H9 (cell line): ENCODE data around the gene MOCS3. TPM values are rescaled to one million over a fixed set of nuclear protein-coding genes. Genes with fewer than 3 reads are reported as not detected.

Source experiments
- DNase-seq: peaks from one replicate; pipeline ENCODE4 v3.0.0-alpha.2; 2017
- H2AFZ ChIP-seq: one replicate; pipeline ENCODE4 v1.6.1; 2013; ENCODE audit warnings: mild to moderate bottlenecking, low read length, control low read depth, moderate library complexity
- H2AK5ac ChIP-seq: 2 replicates; pipeline ENCODE4 v1.6.1; 2013; ENCODE audit warnings: low read length, control low read depth, mixed read lengths; ENCODE audit not compliant: insufficient read length
- H2BK120ac ChIP-seq: one replicate; pipeline ENCODE4 v1.6.1; 2013; ENCODE audit warnings: low read depth, mild to moderate bottlenecking, low read length, control low read depth, inconsistent platforms; ENCODE audit not compliant: poor library complexity, severe bottlenecking
- H2BK12ac ChIP-seq: 2 replicates; pipeline ENCODE4 v1.6.1; 2013; ENCODE audit warnings: low read length, control low read depth, mixed read lengths, low read depth; ENCODE audit not compliant: insufficient read length
- H2BK15ac ChIP-seq: 2 replicates; pipeline ENCODE4 v1.6.1; 2013; ENCODE audit warnings: low read depth, low read length, control low read depth
- H2BK20ac ChIP-seq: one replicate; pipeline ENCODE4 v1.6.1; 2013; ENCODE audit warnings: low read depth, mild to moderate bottlenecking, low read length, control low read depth, inconsistent platforms; ENCODE audit not compliant: poor library complexity, severe bottlenecking
- H2BK5ac ChIP-seq: 2 replicates; pipeline ENCODE4 v1.6.1; 2013; ENCODE audit warnings: low read length, control low read depth, mixed read lengths; ENCODE audit not compliant: insufficient read length
- H3K14ac ChIP-seq: 2 replicates; pipeline ENCODE4 v1.6.1; 2013; ENCODE audit warnings: low read length, control low read depth; ENCODE audit not compliant: insufficient read depth
- H3K18ac ChIP-seq: 2 replicates; pipeline ENCODE4 v1.6.1; 2013; ENCODE audit warnings: low read depth, mild to moderate bottlenecking, mixed read lengths, low read length, control low read depth; ENCODE audit not compliant: insufficient read length
- H3K23ac ChIP-seq: 2 replicates; pipeline ENCODE4 v1.6.1; 2013; ENCODE audit warnings: low read length, control low read depth, mixed read lengths, low read depth; ENCODE audit not compliant: insufficient read length
- H3K23me2 ChIP-seq: 2 replicates; pipeline ENCODE4 v1.6.1; 2013; ENCODE audit warnings: low read depth, mild to moderate bottlenecking, mixed read lengths, low read length, control low read depth; ENCODE audit not compliant: insufficient read length, poor library complexity, severe bottlenecking
- H3K27ac ChIP-seq: 2 replicates; pipeline ENCODE4 v1.5.1; 2013; ENCODE audit warnings: low read length, control low read depth, mixed read lengths, low read depth; ENCODE audit not compliant: insufficient read length
- H3K27me3 ChIP-seq: 2 replicates; pipeline ENCODE4 v1.6.1; 2013; ENCODE audit warnings: low read length, control low read depth, inconsistent platforms; ENCODE audit not compliant: insufficient read depth
- H3K4ac ChIP-seq: 2 replicates; pipeline ENCODE4 v1.6.1; 2013; ENCODE audit warnings: low read depth, mild to moderate bottlenecking, control low read depth, inconsistent platforms, low read length, moderate library complexity
- H3K4me1 ChIP-seq: 2 replicates; pipeline ENCODE4 v1.6.1; 2013; ENCODE audit warnings: low read length, control low read depth, inconsistent platforms; ENCODE audit not compliant: insufficient read depth
- H3K4me2 ChIP-seq: 2 replicates; pipeline ENCODE4 v1.6.1; 2013; ENCODE audit warnings: low read length, control low read depth, mixed read lengths; ENCODE audit not compliant: insufficient read length, insufficient read depth
- H3K56ac ChIP-seq: 2 replicates; pipeline ENCODE4 v1.6.1; 2013; ENCODE audit warnings: low read depth, mild to moderate bottlenecking, mixed read lengths, low read length, control low read depth; ENCODE audit not compliant: insufficient read length
- H3K79me1 ChIP-seq: 2 replicates; pipeline ENCODE4 v1.6.1; 2013; ENCODE audit warnings: low read depth, mild to moderate bottlenecking, moderate library complexity, low read length, control low read depth, inconsistent platforms; ENCODE audit not compliant: insufficient read depth, poor library complexity, severe bottlenecking
- H3K79me2 ChIP-seq: 2 replicates; pipeline ENCODE4 v1.6.1; 2013; ENCODE audit warnings: low read length, control low read depth, inconsistent platforms; ENCODE audit not compliant: insufficient read depth
- H3K9ac ChIP-seq: 2 replicates; pipeline ENCODE4 v1.6.1; 2013; ENCODE audit warnings: low read length, control low read depth, mixed read lengths; ENCODE audit not compliant: insufficient read length; ENCODE audit errors: extremely low read depth
- H3K9me3 ChIP-seq: one replicate; pipeline ENCODE4 v1.6.1; 2013; ENCODE audit warnings: low read depth, low read length, inconsistent platforms; ENCODE audit not compliant: control insufficient read depth
- H3T11ph ChIP-seq: one replicate; pipeline ENCODE4 v1.6.1; 2013; ENCODE audit warnings: mild to moderate bottlenecking, low read length, control low read depth, inconsistent platforms
- H4K20me1 ChIP-seq: one replicate; pipeline ENCODE4 v1.6.1; 2013; ENCODE audit not compliant: control insufficient read depth, insufficient read length, insufficient read depth
- H4K5ac ChIP-seq: 2 replicates; pipeline ENCODE4 v1.6.1; 2013; ENCODE audit warnings: low read depth, mild to moderate bottlenecking, mixed read lengths, low read length, control low read depth; ENCODE audit not compliant: insufficient read length
- H4K8ac ChIP-seq: replicated peaks from 2 replicates; pipeline ENCODE4 v1.6.1; 2013; ENCODE audit warnings: low read length, control low read depth, mixed read lengths, low read depth; ENCODE audit not compliant: insufficient read length
- H4K91ac ChIP-seq: 2 replicates; pipeline ENCODE4 v1.6.1; 2013; ENCODE audit warnings: low read depth, mild to moderate bottlenecking, moderate library complexity, mixed read lengths, low read length, control low read depth; ENCODE audit not compliant: insufficient read length
- H3K27ac Mint-ChIP-seq, 3 experiments: 2 replicates in 2 of 3; 3 replicates in 1 of 3; pipeline ENCODE4 v1.8.0; 2020 to 2021; ENCODE audit warnings: mixed read lengths in 3 of 3, mild to moderate bottlenecking in 1 of 3, moderate library complexity in 1 of 3
- H3K27me3 Mint-ChIP-seq: 2 replicates; pipeline ENCODE4 v1.8.0; 2021; ENCODE audit warnings: low read depth, mild to moderate bottlenecking, moderate library complexity, mixed read lengths
- H3K36me3 Mint-ChIP-seq, 3 experiments: 2 replicates in 2 of 3; 3 replicates in 1 of 3; pipeline ENCODE4 v1.8.0; 2020 to 2021; ENCODE audit warnings: low read depth in 3 of 3, mixed read lengths in 3 of 3; ENCODE audit not compliant: insufficient read depth in 1 of 3
- H3K4me1 Mint-ChIP-seq, 2 experiments: 2 replicates each; pipeline ENCODE4 v1.8.0; 2020; ENCODE audit warnings: mixed read lengths in 2 of 2
- H3K4me3 Mint-ChIP-seq, 2 experiments: 2 replicates in 1 of 2; 3 replicates in 1 of 2; pipeline ENCODE4 v1.8.0; 2020 to 2021; ENCODE audit warnings: mild to moderate bottlenecking in 2 of 2, mixed read lengths in 2 of 2, moderate library complexity in 1 of 2
- H3K9me3 Mint-ChIP-seq, 2 experiments: 2 replicates in 1 of 2; 3 replicates in 1 of 2; pipeline ENCODE4 v1.8.0; 2020; ENCODE audit warnings: mild to moderate bottlenecking in 2 of 2, mixed read lengths in 2 of 2, moderate library complexity in 1 of 2
- WGBS: extraction: QIAGEN DNeasy Blood & Tissue Kit; methylation state at CpG from one replicate; pipeline ENCODE4 v1.1.7; 2013; ENCODE audit warnings: missing lambda C conversion rate, low lambda C conversion rate, mixed read lengths; ENCODE audit not compliant: insufficient read length; ENCODE audit errors: extremely low coverage; 5-methylcytosine and 5-hydroxymethylcytosine counted together
- total RNA-seq: library from RNA; stranded (reverse); gene quantifications from 2 replicates; pipeline ENCODE4 v1.2.1, GENCODE V29; 2021
- TF ChIP-seq, protein P1 (sequence below): fragments of 200-600 bp; sonication (generic); conservative IDR thresholded peaks from 3 replicates; pipeline ENCODE4 v1.8.0; 2021; ENCODE audit warnings: antibody characterized with exemption, mild to moderate bottlenecking

MOCS3 gene
- total RNA-seq, 1 experiment from 2014 or later: 9.0 TPM

DNA sequence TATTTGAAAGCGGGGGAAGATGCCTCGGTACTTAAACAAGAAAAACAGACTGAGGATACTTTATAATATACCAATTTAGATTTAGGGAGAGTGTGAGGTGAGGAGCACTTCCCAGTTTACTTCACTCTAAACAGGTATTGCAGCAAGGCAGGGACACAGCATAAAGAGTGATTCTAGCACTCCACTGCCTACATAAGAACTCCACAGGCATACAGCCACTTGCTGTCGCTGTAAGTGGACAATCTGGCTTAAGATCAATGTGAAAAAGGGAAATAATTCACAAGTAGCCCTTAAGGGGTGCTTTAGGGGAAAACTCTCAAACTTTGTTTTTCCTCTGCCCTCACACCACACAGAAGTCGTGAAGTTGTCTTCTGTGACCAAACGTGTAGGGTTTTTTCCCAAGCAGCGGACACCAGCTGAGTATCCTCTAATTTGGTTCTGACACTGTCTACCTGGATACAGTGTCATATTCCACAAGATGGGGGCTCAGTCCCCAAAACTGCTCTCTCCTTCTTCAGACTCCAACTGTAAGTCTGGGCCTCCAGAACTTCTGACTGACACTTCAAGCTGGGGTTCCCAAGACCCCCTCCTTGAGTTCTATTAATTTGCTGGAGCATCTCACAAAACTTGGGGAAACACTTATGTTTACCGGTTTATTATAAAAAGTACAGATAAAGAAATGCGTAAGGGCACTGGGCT lies 36.7 kb upstream of the MOCS3 start:
- TF ChIP-seq, protein P1, sequence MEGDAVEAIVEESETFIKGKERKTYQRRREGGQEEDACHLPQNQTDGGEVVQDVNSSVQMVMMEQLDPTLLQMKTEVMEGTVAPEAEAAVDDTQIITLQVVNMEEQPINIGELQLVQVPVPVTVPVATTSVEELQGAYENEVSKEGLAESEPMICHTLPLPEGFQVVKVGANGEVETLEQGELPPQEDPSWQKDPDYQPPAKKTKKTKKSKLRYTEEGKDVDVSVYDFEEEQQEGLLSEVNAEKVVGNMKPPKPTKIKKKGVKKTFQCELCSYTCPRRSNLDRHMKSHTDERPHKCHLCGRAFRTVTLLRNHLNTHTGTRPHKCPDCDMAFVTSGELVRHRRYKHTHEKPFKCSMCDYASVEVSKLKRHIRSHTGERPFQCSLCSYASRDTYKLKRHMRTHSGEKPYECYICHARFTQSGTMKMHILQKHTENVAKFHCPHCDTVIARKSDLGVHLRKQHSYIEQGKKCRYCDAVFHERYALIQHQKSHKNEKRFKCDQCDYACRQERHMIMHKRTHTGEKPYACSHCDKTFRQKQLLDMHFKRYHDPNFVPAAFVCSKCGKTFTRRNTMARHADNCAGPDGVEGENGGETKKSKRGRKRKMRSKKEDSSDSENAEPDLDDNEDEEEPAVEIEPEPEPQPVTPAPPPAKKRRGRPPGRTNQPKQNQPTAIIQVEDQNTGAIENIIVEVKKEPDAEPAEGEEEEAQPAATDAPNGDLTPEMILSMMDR: no peak
- Histone ChIP-seq H3K9ac (no peak overlapping the region), H2AFZ (no peak overlapping the region), H3K79me2 (peaks cover 86% of the 10 kb centered on the region), H4K20me1 (no peaks in the 10 kb centered on the region), H3K27me3 (no peaks in the 10 kb centered on the region), H4K5ac (no peak overlapping the region), H3K4me2 (no peak overlapping the region), H3K27ac (no peak overlapping the region), H2AK5ac (no peak overlapping the region), H3K14ac (no peak overlapping the region), H3K23me2 (no peaks in the 10 kb centered on the region), H3K56ac (no peak overlapping the region), H3K18ac (no peak overlapping the region), H2BK12ac (no peak overlapping the region), H3K23ac (no peak overlapping the region), H2BK20ac (no peak overlapping the region), H4K91ac (no peak overlapping the region), H3K9me3 (no peaks in the 10 kb centered on the region), H3K4me1 (peaks cover 2% of the 10 kb centered on the region; the same call in 1 of the 2 replicates), H2BK120ac (no peak overlapping the region), H2BK5ac (no peak overlapping the region), H3K4ac (no peak overlapping the region), H4K8ac (no peak overlapping the region), H2BK15ac (no peak overlapping the region), H3K79me1 (no peaks in the 10 kb centered on the region), H3T11ph (no peak overlapping the region)
- no peak for DNase-seq
- no peaks in the 10 kb centered on the region for H3K27me3 Mint-ChIP-seq
- H3K27ac Mint-ChIP-seq: peak overlapping the region; percentile 6 to 62 (median 23); a peak in 3 of 7 replicates
- H3K36me3 Mint-ChIP-seq: peaks cover 15 to 65% (median 61%) of the 10 kb centered on the region in 3 experiments; a peak in 6 of 7 replicates
- peaks cover 50 to 68% of the 10 kb centered on the region in 2 experiments for H3K4me1 Mint-ChIP-seq
- no peaks in the 10 kb centered on the region for H3K9me3 Mint-ChIP-seq
- no CpG with 5 or more reads among the region's 8 CpGs for WGBS
- no peak overlapping the region for H3K4me3 Mint-ChIP-seq
